ENCODE measurements around the gene ING2.

The ING2 gene

GRCh38 chr4:183527326-183527725 is 22.5 kb downstream of the ING2 start:
- DNase-seq (ENCODE audit: low read depth, low spot score), result no peak
- H3K36me3 ChIP-seq (ENCODE audit: insufficient read depth, low read length), result no peaks in the 10 kb centered on the region
- TF ChIP-seq POLR2AphosphoS5 (IDR thresholded peaks at IDR 0.05; ENCODE audit: borderline replicate concordance, low read depth, low read length), result no peak
- no peak for TF ChIP-seq EZH2 (IDR thresholded peaks at IDR 0.05)
- no peak overlapping the region for H3K9ac ChIP-seq (ENCODE audit: insufficient read length)
- H3K27ac ChIP-seq, result no peak overlapping the region
- no peak overlapping the region for H3K4me3 ChIP-seq
- no peaks in the 10 kb centered on the region for H3K9me3 ChIP-seq (ENCODE audit: low read depth, low read length)

GRCh38 chr4:183532821-183533220 is 28.0 kb downstream of the ING2 start:
- no peak overlapping the region for H3K27ac ChIP-seq
- no peaks in the 10 kb centered on the region for H3K36me3 ChIP-seq (ENCODE audit: insufficient read depth, low read length)
- no peaks in the 10 kb centered on the region for H3K9me3 ChIP-seq (ENCODE audit: low read depth, low read length)
- H3K4me3 ChIP-seq, result no peak overlapping the region
- no peak for DNase-seq (ENCODE audit: low read depth, low spot score)
- no peak overlapping the region for H3K9ac ChIP-seq (ENCODE audit: insufficient read length)
- no peak for TF ChIP-seq FOXP2 (optimal IDR thresholded peaks at IDR 0.05; ENCODE audit: control extremely low read depth, extremely low read length, insufficient read depth)
- no peak for TF ChIP-seq EZH2 (IDR thresholded peaks at IDR 0.05)
- no peak for TF ChIP-seq POLR2AphosphoS5 (IDR thresholded peaks at IDR 0.05; ENCODE audit: borderline replicate concordance, low read depth, low read length)

GRCh38 chr4:183533698-183534097 is 28.8 kb downstream of the ING2 start:
- no peak overlapping the region for H3K27ac ChIP-seq
- H3K9me3 ChIP-seq (ENCODE audit: low read depth, low read length), result no peaks in the 10 kb centered on the region
- TF ChIP-seq FOXP2 (optimal IDR thresholded peaks at IDR 0.05; ENCODE audit: control extremely low read depth, extremely low read length, insufficient read depth) (no peak), EZH2 (IDR thresholded peaks at IDR 0.05) (no peak), POLR2AphosphoS5 (IDR thresholded peaks at IDR 0.05; ENCODE audit: borderline replicate concordance, low read depth, low read length) (no peak)
- no peak overlapping the region for H3K4me3 ChIP-seq
- H3K9ac ChIP-seq (ENCODE audit: insufficient read length), result no peak overlapping the region
- H3K36me3 ChIP-seq (ENCODE audit: insufficient read depth, low read length), result no peaks in the 10 kb centered on the region
- no peak for DNase-seq (ENCODE audit: low read depth, low spot score)

- Histone ChIP-seq H3K4me3 (no peak overlapping the region), H3K9ac (ENCODE audit: insufficient read length) (no peak overlapping the region), H3K9me3 (ENCODE audit: low read depth, low read length) (no peaks in the 10 kb centered on the region), H3K27ac (no peak overlapping the region), H3K36me3 (ENCODE audit: insufficient read depth, low read length) (no peaks in the 10 kb centered on the region)
- TF ChIP-seq FOXP2 (optimal IDR thresholded peaks at IDR 0.05; ENCODE audit: control extremely low read depth, extremely low read length, insufficient read depth) (no peak), EZH2 (IDR thresholded peaks at IDR 0.05) (no peak), POLR2AphosphoS5 (IDR thresholded peaks at IDR 0.05; ENCODE audit: borderline replicate concordance, low read depth, low read length) (no peak)
- no peak for DNase-seq (ENCODE audit: low read depth, low spot score)
Observed at GRCh38 chr4:183540410-183541009, 35.7 kb downstream of the ING2 start.

GRCh38 chr4:183541010-183541751 is 36.3 kb downstream of the ING2 start:
- no peak for DNase-seq (ENCODE audit: low read depth, low spot score)
- H3K9ac ChIP-seq (ENCODE audit: insufficient read length), result no peak overlapping the region

GRCh38 chr4:183541752-183542040 is 36.8 kb downstream of the ING2 start:
- no peak for TF ChIP-seq FOXP2 (optimal IDR thresholded peaks at IDR 0.05; ENCODE audit: control extremely low read depth, extremely low read length, insufficient read depth)
- Histone ChIP-seq H3K27ac (no peak overlapping the region), H3K36me3 (ENCODE audit: insufficient read depth, low read length) (no peaks in the 10 kb centered on the region), H3K9ac (ENCODE audit: insufficient read length) (no peak overlapping the region), H3K4me3 (no peak overlapping the region), H3K9me3 (ENCODE audit: low read depth, low read length) (no peaks in the 10 kb centered on the region)
- no peak for DNase-seq (ENCODE audit: low read depth, low spot score)

More at GRCh38 chr4:183541010-183541751, 36.3 kb downstream of the ING2 start:
- TF ChIP-seq FOXP2 (optimal IDR thresholded peaks at IDR 0.05; ENCODE audit: control extremely low read depth, extremely low read length, insufficient read depth), result no peak
- no peak for TF ChIP-seq POLR2AphosphoS5 (IDR thresholded peaks at IDR 0.05; ENCODE audit: borderline replicate concordance, low read depth, low read length)
- TF ChIP-seq EZH2 (IDR thresholded peaks at IDR 0.05), result no peak
- no peaks in the 10 kb centered on the region for H3K9me3 ChIP-seq (ENCODE audit: low read depth, low read length)
- H3K27ac ChIP-seq, result no peak overlapping the region
- H3K36me3 ChIP-seq (ENCODE audit: insufficient read depth, low read length), result no peaks in the 10 kb centered on the region
- no peak overlapping the region for H3K4me3 ChIP-seq

GRCh38 chr4:183543435-183543834 is 38.6 kb downstream of the ING2 start:
- H3K9ac ChIP-seq (ENCODE audit: insufficient read length), result no peak overlapping the region
- no peaks in the 10 kb centered on the region for H3K9me3 ChIP-seq (ENCODE audit: low read depth, low read length)
- H3K27ac ChIP-seq, result no peak overlapping the region
- TF ChIP-seq EZH2 (IDR thresholded peaks at IDR 0.05) (no peak), FOXP2 (optimal IDR thresholded peaks at IDR 0.05; ENCODE audit: control extremely low read depth, extremely low read length, insufficient read depth) (no peak), POLR2AphosphoS5 (IDR thresholded peaks at IDR 0.05; ENCODE audit: borderline replicate concordance, low read depth, low read length) (no peak)
- H3K4me3 ChIP-seq, result no peak overlapping the region
- no peak for DNase-seq (ENCODE audit: low read depth, low spot score)
- no peaks in the 10 kb centered on the region for H3K36me3 ChIP-seq (ENCODE audit: insufficient read depth, low read length)

GRCh38 chr4:183544109-183544508 is 39.3 kb downstream of the ING2 start:
- no peaks in the 10 kb centered on the region for H3K9me3 ChIP-seq (ENCODE audit: low read depth, low read length)
- H3K36me3 ChIP-seq (ENCODE audit: insufficient read depth, low read length), result no peaks in the 10 kb centered on the region
- no peak overlapping the region for H3K9ac ChIP-seq (ENCODE audit: insufficient read length)
- TF ChIP-seq POLR2AphosphoS5 (IDR thresholded peaks at IDR 0.05; ENCODE audit: borderline replicate concordance, low read depth, low read length) (no peak), FOXP2 (optimal IDR thresholded peaks at IDR 0.05; ENCODE audit: control extremely low read depth, extremely low read length, insufficient read depth) (no peak), EZH2 (IDR thresholded peaks at IDR 0.05) (no peak)
- DNase-seq (ENCODE audit: low read depth, low spot score), result no peak
- H3K27ac ChIP-seq, result no peak overlapping the region
- no peak overlapping the region for H3K4me3 ChIP-seq

- H3K9ac ChIP-seq (ENCODE audit: insufficient read length), result no peak overlapping the region
- H3K36me3 ChIP-seq (ENCODE audit: insufficient read depth, low read length), result no peaks in the 10 kb centered on the region
- H3K4me3 ChIP-seq, result no peak overlapping the region
- H3K9me3 ChIP-seq (ENCODE audit: low read depth, low read length), result no peaks in the 10 kb centered on the region
- no peak for TF ChIP-seq FOXP2 (optimal IDR thresholded peaks at IDR 0.05; ENCODE audit: control extremely low read depth, extremely low read length, insufficient read depth)
- no peak for TF ChIP-seq EZH2 (IDR thresholded peaks at IDR 0.05)
- no peak for TF ChIP-seq POLR2AphosphoS5 (IDR thresholded peaks at IDR 0.05; ENCODE audit: borderline replicate concordance, low read depth, low read length)
- no peak for DNase-seq (ENCODE audit: low read depth, low spot score)
- no peak overlapping the region for H3K27ac ChIP-seq
Observed at GRCh38 chr4:183546376-183546775, 41.5 kb downstream of the ING2 start.

Measured in SK-N-MC (cell line).